OCI-M2 (cell line): ENCODE data around the gene KIF3C.
"Not testable (repeated sequence)": the region's sequence is repeated elsewhere in the genome, so short reads cannot be mapped to it uniquely, and the experiment has no call there.

Experiments used
- DNase-seq: peaks from one replicate; lab custom pipeline; 2025; ENCODE audit not compliant: unreplicated experiment; lab: John Stamatoyannopoulos, UW

KIF3C gene

GRCh38 chr2:26000561-26001082 lies 18.3 kb upstream of the KIF3C start:
- no peak for DNase-seq

GRCh38 chr2:25999406-25999805 lies 17.1 kb upstream of the KIF3C start:
- not testable (repeated sequence) for DNase-seq

- DNase-seq: not testable (repeated sequence)
Observed at GRCh38 chr2:25998816-25999383, 16.6 kb upstream of the KIF3C start.

GRCh38 chr2:25996844-25997243 lies 14.5 kb upstream of the KIF3C start:
- no peak for DNase-seq

- DNase-seq: no peak
Observed at GRCh38 chr2:25994509-25994908, 12.2 kb upstream of the KIF3C start.

- DNase-seq: no peak
Observed at GRCh38 chr2:25993049-25993448, 10.8 kb upstream of the KIF3C start.

- DNase-seq: no peak
Observed at GRCh38 chr2:25992556-25992955, 10.3 kb upstream of the KIF3C start.

- no peak for DNase-seq
Observed at GRCh38 chr2:25991965-25992364, 9.7 kb upstream of the KIF3C start.

- DNase-seq: no peak
Observed at GRCh38 chr2:25989154-25989553, 6.9 kb upstream of the KIF3C start.

GRCh38 chr2:25988134-25988533 lies 5.8 kb upstream of the KIF3C start:
- DNase-seq: no peak

GRCh38 chr2:25983735-25984134 lies 1.4 kb upstream of the KIF3C start:
- no peak for DNase-seq

GRCh38 chr2:25982968-25983280 lies 627 bp upstream of the KIF3C start:
- DNase-seq: no peak

GRCh38 chr2:25981596-25982272 lies 563 bp downstream of the KIF3C start:
- DNase-seq: no peak

- no peak for DNase-seq
Observed at GRCh38 chr2:25980951-25981350, 1.3 kb downstream of the KIF3C start.

GRCh38 chr2:25980076-25980887 lies 2.0 kb downstream of the KIF3C start:
- no peak for DNase-seq

- no peak for DNase-seq
Observed at GRCh38 chr2:25979001-25979400, 3.3 kb downstream of the KIF3C start.

- no peak for DNase-seq
Observed at GRCh38 chr2:25977768-25978167, 4.5 kb downstream of the KIF3C start.

- DNase-seq: no peak
Observed at GRCh38 chr2:25976983-25977741, 5.1 kb downstream of the KIF3C start.

- no peak for DNase-seq
Observed at GRCh38 chr2:25972049-25972823, 10.1 kb downstream of the KIF3C start.

GRCh38 chr2:25971596-25971995 lies 10.7 kb downstream of the KIF3C start:
- no peak for DNase-seq
